Dendritic cell treated with granulocyte-macrophage colony-stimulating factor and Interleukin-4, amounts not matched to agents 40 ng/mL and 50 ng/mL, for 4 days (primary cell): ENCODE results near the gene OXA1L.
"Not testable (repeated sequence)": the region's sequence is repeated elsewhere in the genome, so short reads cannot be mapped to it uniquely, and the experiment has no call there.

ENCODE experiments used
- H3K27ac Mint-ChIP-seq: one replicate; pipeline ENCODE4 v1.8.0; 2022; ENCODE audit warnings: mild to moderate bottlenecking, mixed read lengths
- H3K27me3 Mint-ChIP-seq: one replicate; pipeline ENCODE4 v1.8.0; 2022; ENCODE audit warnings: mild to moderate bottlenecking, mixed read lengths
- H3K36me3 Mint-ChIP-seq: one replicate; pipeline ENCODE4 v1.8.0; 2022; ENCODE audit warnings: low read depth, mixed read lengths
- H3K4me1 Mint-ChIP-seq: one replicate; pipeline ENCODE4 v1.8.0; 2022; ENCODE audit warnings: low read depth, mixed read lengths
- H3K4me3 Mint-ChIP-seq: one replicate; pipeline ENCODE4 v1.8.0; 2022; ENCODE audit warnings: mild to moderate bottlenecking, moderate library complexity, mixed read lengths
- H3K9me3 Mint-ChIP-seq: one replicate; pipeline ENCODE4 v1.8.0; 2022; ENCODE audit warnings: mixed read lengths
- intact Hi-C: fragments of 100-400 bp; cut with micrococcal nuclease; formaldehyde crosslinking; loops from one replicate; pipeline ENCODE4 v1.15.0; 2022

Gene OXA1L

DNA sequence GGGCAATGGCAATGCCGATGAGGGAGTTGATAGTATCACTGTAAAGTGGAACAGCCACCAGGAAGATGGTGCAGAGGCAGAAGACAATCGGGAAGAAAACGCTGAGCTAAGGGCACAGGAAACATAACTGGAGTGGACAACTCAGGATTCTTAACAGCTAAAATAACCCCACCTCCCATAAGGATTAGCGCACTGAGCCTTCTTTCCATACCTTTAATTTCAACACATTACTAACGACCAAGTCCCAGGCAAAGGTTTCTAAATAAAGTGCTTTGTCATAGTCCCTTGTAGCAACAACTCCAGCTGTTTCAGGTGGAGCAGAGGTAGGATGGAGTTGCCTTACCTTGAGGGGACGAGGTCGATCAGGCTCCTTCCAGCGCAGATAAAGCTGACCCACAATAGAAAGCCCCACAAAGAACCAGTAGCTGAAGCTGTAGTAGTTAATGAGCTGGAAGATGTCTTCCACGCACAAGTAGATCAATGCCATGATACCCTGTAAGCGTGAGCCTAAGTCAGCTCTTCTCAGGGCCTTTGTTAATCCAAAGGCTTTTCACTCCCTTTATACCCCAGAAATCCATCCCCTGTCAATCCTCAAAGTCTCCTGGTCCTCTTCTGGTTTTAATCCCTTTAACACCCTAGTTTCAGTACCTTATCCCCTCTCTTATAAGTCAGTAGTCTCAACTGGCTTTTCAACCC lies 7.7 kb downstream of the OXA1L start:
- H3K27ac Mint-ChIP-seq = no peak overlapping the region
- H3K27me3 Mint-ChIP-seq = no peaks in the 10 kb centered on the region
- intact Hi-C loops = no loop called here
- no peak overlapping the region for H3K4me3 Mint-ChIP-seq
- peaks cover 100% of the 10 kb centered on the region for H3K36me3 Mint-ChIP-seq
- no peaks in the 10 kb centered on the region for H3K9me3 Mint-ChIP-seq
- H3K4me1 Mint-ChIP-seq = peaks cover 43% of the 10 kb centered on the region

DNA sequence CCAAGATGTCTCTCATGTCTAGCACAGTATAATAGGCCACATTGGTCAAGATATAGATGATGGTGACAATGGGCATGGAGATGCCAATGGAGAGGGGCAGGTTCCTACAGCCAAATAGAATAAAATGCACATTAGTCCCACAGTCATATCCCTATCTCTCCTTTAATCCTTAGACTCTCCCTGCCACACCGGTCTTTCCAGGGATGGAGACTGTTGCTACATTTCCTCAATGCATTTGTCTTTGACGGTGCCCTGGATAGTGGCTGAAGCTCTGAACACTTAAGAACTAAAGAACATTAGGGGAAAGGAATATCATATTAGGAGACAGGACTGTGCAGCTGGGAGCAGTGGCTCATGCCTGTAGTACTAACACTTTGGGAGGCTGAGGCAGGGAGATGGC lies 9.7 kb downstream of the OXA1L start:
- intact Hi-C loops = no loop called here
- Mint-ChIP-seq H3K36me3 (peaks cover 96% of the 10 kb centered on the region), H3K27ac (no peak overlapping the region), H3K9me3 (no peaks in the 10 kb centered on the region), H3K4me3 (no peak overlapping the region), H3K27me3 (no peaks in the 10 kb centered on the region), H3K4me1 (peaks cover 50% of the 10 kb centered on the region)

DNA sequence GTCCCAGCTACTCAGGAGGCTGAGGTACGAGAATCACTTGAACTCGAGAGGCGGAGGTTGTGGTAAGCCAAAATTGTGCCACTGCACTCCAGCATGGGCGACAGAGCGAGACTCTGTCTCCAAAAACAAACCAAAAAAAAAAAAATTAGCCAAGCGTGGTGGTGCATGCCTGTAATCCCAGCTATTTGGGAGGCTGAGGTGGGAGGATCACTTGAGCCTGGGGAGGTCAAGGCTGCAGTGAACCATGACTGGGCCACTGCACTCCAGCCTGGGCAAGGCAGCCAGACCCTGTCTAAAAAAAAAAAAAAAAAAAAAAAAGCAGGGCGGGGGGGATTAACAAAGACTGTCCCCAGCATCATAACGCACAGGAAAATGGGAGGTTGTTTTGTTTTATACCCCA lies 10.4 kb downstream of the OXA1L start:
- H3K27ac Mint-ChIP-seq, H3K9me3 Mint-ChIP-seq, H3K4me3 Mint-ChIP-seq, H3K27me3 Mint-ChIP-seq: not testable (repeated sequence)
- Mint-ChIP-seq H3K36me3 (peaks cover 90% of the 10 kb centered on the region), H3K4me1 (peaks cover 50% of the 10 kb centered on the region)
- intact Hi-C loops = loop anchor here (1.0 kb wide), 2 partner anchors 41 to 76 kb away; no protein-coding TSS in a partner anchor

DNA sequence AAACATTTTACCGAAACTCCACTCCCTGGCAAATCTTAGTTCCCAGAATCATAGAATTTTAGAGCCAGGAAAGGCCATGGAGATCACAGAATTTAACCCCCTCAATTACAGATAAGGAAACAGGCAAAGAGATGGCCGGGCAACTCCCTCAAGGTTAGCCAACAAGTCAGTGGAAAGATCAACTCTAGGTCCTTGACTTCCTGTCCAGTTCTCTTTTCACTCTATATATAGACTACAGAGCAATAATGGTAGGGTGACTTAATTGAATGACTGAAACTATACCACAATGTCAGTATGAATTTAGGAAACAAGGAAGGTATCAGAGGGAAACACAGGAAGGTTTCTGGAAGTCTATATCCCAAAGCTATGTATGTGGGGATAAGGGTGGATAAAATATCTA lies 11.6 kb downstream of the OXA1L start:
- Mint-ChIP-seq H3K9me3 (no peaks in the 10 kb centered on the region), H3K36me3 (peaks cover 77% of the 10 kb centered on the region), H3K27me3 (no peaks in the 10 kb centered on the region), H3K4me3 (no peak overlapping the region), H3K4me1 (peaks cover 57% of the 10 kb centered on the region), H3K27ac (peak overlapping the region; percentile 42)
- intact Hi-C loops = no loop called here

DNA sequence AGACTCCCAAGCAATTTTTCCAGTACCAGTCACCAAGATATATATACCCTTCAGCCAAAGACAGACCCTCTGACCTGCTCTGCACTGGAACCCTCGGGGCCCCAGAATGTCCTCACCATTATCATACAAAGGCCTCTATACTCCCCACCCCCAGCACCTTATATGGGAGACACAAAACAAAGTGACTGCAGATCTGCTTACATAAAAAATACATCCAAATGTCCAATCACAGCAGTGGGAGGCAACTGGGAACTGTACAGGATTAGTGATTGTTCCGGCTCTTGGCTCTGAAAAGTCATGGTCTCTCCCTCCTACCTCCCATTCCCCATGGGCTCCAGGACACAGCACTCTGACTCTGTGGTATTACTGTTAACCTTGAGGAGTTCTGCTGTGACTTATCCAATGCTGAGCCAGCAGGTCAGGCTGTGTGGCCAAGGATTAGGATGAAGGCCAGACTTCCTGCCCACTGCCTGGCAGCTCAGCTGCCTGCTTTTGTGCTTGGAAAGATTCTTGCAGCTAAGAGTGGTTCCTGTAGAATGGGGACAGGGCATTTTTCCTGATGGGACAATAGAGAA lies 13.7 kb downstream of the OXA1L start:
- Mint-ChIP-seq H3K4me3 (no peak overlapping the region), H3K4me1 (peaks cover 70% of the 10 kb centered on the region), H3K27me3 (no peaks in the 10 kb centered on the region), H3K36me3 (peaks cover 66% of the 10 kb centered on the region), H3K9me3 (no peaks in the 10 kb centered on the region), H3K27ac (peak overlapping the region; percentile 90)
- intact Hi-C loops = no loop called here

DNA sequence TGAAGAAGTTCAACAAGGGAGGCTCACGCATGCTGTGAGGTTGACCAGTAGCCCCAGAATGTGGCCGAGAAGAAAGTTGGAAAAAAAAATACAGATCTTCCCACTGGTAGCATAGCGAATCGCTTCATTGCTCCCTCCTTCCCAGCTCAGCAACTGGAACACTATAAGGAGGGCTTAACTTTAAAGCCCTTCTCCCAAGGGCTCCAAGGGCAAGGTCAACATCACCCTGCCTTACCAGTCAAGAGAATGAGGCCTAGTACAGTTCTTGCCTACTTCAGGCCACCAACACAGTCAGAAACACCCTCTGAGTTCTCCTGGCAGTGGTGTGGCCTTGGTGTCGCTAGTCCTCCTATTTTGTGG lies 14.4 kb downstream of the OXA1L start:
- Mint-ChIP-seq H3K4me3 (no peak overlapping the region), H3K27ac (peak overlapping the region; percentile 90), H3K9me3 (no peaks in the 10 kb centered on the region), H3K36me3 (peaks cover 63% of the 10 kb centered on the region), H3K27me3 (no peaks in the 10 kb centered on the region), H3K4me1 (peaks cover 73% of the 10 kb centered on the region)
- intact Hi-C loops = no loop called here

DNA sequence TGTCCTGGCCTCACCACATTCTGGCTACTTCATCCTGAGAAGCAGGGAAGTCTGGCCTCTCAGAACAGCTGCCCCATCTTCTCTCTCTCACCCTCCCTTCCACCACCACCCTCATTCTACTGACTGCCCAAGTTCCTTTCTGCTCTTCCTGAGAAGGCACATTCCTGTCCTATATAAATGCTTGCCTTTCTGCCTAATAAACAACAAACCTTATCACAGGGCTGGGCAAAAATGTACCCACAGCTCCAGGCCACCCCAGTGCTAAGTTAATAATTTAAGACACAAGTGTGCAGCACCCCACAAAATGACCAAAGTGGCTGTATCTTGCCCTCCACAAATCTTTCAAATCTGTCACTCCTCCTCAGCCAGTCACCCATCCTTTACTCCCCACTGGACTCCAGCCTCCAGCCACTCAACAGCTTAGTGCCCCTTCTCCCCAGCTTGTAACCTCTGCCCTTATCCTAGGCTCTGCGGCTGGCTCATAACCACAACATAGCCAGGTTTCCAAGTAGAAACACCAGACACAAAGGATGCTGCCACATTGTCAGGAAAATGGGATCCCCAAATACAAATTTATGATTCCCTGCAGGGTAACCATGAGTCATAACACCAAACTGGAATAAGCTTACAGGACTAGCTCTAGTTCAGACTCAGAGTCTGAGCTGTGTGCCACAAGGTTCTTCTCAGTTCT lies 15.0 kb downstream of the OXA1L start:
- H3K9me3 Mint-ChIP-seq = no peaks in the 10 kb centered on the region
- peaks cover 71% of the 10 kb centered on the region for H3K4me1 Mint-ChIP-seq
- no peak overlapping the region for H3K4me3 Mint-ChIP-seq
- H3K36me3 Mint-ChIP-seq = peaks cover 60% of the 10 kb centered on the region
- peak overlapping the region; percentile 90 for H3K27ac Mint-ChIP-seq
- intact Hi-C loops = no loop called here
- H3K27me3 Mint-ChIP-seq = no peaks in the 10 kb centered on the region

DNA sequence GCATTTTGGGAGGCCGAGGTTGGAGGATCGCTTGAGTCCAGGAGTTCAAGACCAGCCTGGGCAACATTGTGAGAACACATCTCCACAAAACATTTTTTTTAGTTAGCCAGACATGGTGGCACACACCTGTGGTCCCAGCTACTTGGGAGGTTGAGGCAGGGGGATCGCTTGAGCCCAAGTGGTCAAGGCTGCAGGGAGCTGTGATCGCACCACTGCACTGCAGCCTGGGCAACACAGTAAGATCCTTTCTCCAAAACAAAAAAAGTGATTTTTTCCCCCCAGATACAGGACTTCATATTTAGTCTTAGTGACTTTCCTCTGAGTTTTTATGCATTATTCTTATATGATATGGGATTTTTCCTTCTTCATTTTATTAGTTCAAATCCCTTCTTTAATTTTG lies 20.2 kb downstream of the OXA1L start:
- Mint-ChIP-seq H3K4me1 (peaks cover 77% of the 10 kb centered on the region), H3K4me3 (no peak overlapping the region), H3K36me3 (peaks cover 20% of the 10 kb centered on the region), H3K27ac (peak overlapping the region; percentile 89), H3K9me3 (no peaks in the 10 kb centered on the region), H3K27me3 (no peaks in the 10 kb centered on the region)
- intact Hi-C loops = no loop called here

DNA sequence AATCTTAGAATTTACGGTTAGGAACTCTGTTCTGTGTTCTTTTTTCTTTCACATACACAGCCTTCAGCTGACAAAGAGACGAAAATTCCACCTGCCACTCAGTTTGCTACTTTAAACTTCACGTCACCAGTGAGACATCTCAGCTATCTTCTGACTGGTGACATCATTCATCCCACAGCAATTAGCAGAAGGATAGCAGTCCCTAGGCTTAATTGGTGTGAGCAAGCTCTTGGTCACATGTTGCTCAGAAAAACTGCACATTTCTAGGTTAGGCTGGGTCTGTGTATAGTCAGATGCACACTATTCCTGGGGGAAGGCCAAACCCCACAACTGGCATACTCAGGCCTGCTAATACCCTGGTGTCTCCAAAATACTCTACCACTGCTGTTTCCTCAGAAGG lies 24.8 kb downstream of the OXA1L start:
- H3K36me3 Mint-ChIP-seq = peaks cover 44% of the 10 kb centered on the region
- no peaks in the 10 kb centered on the region for H3K9me3 Mint-ChIP-seq
- intact Hi-C loops = no loop called here
- peaks cover 78% of the 10 kb centered on the region for H3K4me1 Mint-ChIP-seq
- H3K27ac Mint-ChIP-seq = peak overlapping the region; percentile 85
- H3K27me3 Mint-ChIP-seq = no peaks in the 10 kb centered on the region
- peak overlapping the region; percentile 11 for H3K4me3 Mint-ChIP-seq

DNA sequence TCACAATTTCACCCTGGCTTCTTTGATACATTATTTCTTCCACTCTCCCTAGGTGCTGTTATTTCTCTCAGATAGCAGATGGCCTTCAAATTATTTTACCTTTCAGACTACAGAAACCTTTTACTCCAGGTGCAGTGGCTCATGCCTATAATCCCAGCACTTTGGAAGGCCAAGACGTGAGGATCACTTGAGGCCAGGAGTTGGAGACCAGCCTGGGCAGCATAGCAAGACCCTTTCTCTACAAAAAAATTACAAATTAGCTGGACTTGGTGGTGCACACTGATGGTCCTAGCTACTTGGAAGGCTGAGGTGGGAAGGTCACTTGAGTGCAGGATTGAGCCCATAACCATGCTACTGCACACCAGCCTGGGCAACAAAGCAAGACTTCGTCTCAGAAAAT lies 25.7 kb downstream of the OXA1L start:
- peaks cover 44% of the 10 kb centered on the region for H3K36me3 Mint-ChIP-seq

DNA sequence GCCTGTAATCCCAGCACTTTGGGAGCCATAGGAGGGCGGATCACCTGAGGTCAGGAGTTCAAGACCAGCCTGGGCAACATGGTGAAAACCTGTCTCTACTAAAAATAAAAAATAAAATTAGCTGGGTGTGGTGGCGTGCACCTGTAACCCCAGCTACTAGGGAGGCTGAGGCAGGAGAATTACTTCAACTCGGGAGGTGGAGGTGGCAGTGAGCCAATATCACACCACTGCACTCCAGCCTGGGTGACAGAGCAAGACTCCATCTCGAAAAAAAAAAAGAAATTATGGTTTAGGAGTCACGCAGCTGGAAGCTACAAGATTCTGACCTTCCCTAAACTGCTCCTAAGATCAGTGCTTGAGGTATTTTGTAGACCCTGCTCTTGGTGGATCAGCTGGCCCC lies 27.1 kb downstream of the OXA1L start:
- H3K9me3 Mint-ChIP-seq, H3K27me3 Mint-ChIP-seq, intact Hi-C loops, H3K4me3 Mint-ChIP-seq: not testable (repeated sequence)
- peak overlapping the region; percentile 76 for H3K27ac Mint-ChIP-seq
- peaks cover 89% of the 10 kb centered on the region for H3K4me1 Mint-ChIP-seq
- peaks cover 54% of the 10 kb centered on the region for H3K36me3 Mint-ChIP-seq

More for the DNA sequence above, 25.7 kb downstream of the OXA1L start:
- Mint-ChIP-seq H3K27ac (peak overlapping the region; percentile 85), H3K9me3 (no peaks in the 10 kb centered on the region), H3K4me3 (peak overlapping the region; percentile 6), H3K4me1 (peaks cover 78% of the 10 kb centered on the region), H3K27me3 (no peaks in the 10 kb centered on the region)
- intact Hi-C loops = no loop called here

DNA sequence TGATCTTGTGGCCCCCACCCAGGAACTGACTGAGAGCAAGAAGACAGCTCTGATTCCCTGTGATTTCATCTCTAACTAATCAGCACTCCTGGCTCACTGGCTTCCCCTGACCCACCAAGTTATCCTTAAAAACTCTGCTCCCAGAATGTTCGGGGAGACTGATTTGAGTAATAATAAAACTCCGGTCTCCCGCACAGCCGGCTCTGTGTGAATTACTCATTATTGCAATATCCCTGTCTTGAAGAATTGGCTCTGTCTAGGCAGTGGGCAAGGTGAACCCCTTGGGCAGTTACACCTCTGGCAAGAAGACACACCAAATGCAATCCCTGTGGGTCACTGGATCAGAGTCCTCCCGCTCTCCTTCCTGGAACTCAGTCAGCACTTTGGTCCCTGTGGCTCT lies 27.5 kb downstream of the OXA1L start:
- H3K36me3 Mint-ChIP-seq = peaks cover 54% of the 10 kb centered on the region
- intact Hi-C loops = no loop called here
- no peaks in the 10 kb centered on the region for H3K27me3 Mint-ChIP-seq
- H3K9me3 Mint-ChIP-seq = no peaks in the 10 kb centered on the region
- peak overlapping the region; percentile 76 for H3K27ac Mint-ChIP-seq
- no peak overlapping the region for H3K4me3 Mint-ChIP-seq
- peaks cover 89% of the 10 kb centered on the region for H3K4me1 Mint-ChIP-seq

DNA sequence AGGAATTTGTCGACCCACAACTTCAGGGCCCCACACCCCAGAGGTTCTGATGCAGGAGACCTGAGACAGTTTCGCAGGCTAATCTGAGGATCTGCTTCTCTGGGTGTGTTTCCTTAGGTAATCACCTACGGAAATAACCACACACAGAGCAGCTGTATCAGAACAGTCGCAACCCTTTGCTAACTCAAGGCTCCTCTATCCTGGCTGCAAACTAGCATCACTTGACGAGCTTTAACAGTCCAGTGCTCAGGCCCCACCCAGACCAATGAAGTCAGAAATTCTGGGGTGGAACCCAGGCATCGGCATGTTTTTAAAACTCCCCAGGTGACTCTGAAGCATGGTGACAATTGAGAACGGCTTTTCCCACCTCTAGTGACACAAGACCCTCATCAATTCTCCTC lies 28.1 kb downstream of the OXA1L start:
- H3K4me1 Mint-ChIP-seq = peaks cover 89% of the 10 kb centered on the region
- H3K9me3 Mint-ChIP-seq = no peaks in the 10 kb centered on the region
- H3K27me3 Mint-ChIP-seq = no peaks in the 10 kb centered on the region
- H3K27ac Mint-ChIP-seq = peak overlapping the region; percentile 76
- H3K4me3 Mint-ChIP-seq = no peak overlapping the region
- H3K36me3 Mint-ChIP-seq = peaks cover 54% of the 10 kb centered on the region
- intact Hi-C loops = no loop called here

DNA sequence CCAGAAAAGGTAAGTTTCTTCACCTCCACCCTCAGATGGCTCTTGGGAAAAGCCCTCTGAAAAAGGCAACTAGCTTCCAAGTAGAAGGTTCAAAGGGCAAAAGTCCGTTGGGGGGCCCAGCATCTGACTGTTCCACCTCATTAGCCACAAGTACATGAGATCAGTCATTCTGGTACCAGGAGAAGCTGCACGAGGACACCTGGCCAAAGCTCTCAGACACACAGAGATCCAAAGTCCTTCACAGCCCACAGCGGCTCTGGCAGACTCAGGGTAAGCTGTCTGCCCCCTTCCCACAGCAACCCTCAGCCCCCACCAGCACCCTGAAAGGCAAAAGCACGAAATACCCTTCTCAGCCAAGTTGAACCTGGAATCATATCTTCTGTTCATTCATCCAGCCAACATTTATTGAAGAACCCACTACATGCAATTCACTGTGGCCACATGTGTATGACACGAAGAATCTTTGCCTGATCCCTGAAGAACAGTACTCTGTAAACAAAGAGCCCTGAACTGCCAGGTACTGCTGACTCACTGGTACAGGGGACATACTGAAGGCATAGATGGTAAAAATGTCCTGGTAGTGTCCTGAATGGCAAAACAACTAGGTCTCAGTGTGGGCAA lies 29.7 kb downstream of the OXA1L start:
- intact Hi-C loops = no loop called here
- Mint-ChIP-seq H3K4me3 (no peak overlapping the region), H3K9me3 (no peaks in the 10 kb centered on the region), H3K27ac (peak overlapping the region; percentile 64), H3K36me3 (peaks cover 67% of the 10 kb centered on the region), H3K4me1 (peaks cover 89% of the 10 kb centered on the region), H3K27me3 (no peaks in the 10 kb centered on the region)
